Measurements from ENCODE around the gene FSTL4. TPM values are rescaled to one million over a fixed set of nuclear protein-coding genes. Genes with fewer than 3 reads are reported as not detected.
"Not testable (repeated sequence)": the region's sequence is repeated elsewhere in the genome, so short reads cannot be mapped to it uniquely, and the experiment has no call there.

The FSTL4 gene
- polyA plus RNA-seq, 3 donors = 0.42 to 1.2 (median 0.94) TPM

- DNase-seq (ENCODE audit: extremely low read depth in 1 of 11, low read depth in 9 of 11, low spot score in 4 of 11) = no peak
Measured at GRCh38 chr5:133401731-133402347, 210.5 kb downstream of the FSTL4 start.

DNA sequence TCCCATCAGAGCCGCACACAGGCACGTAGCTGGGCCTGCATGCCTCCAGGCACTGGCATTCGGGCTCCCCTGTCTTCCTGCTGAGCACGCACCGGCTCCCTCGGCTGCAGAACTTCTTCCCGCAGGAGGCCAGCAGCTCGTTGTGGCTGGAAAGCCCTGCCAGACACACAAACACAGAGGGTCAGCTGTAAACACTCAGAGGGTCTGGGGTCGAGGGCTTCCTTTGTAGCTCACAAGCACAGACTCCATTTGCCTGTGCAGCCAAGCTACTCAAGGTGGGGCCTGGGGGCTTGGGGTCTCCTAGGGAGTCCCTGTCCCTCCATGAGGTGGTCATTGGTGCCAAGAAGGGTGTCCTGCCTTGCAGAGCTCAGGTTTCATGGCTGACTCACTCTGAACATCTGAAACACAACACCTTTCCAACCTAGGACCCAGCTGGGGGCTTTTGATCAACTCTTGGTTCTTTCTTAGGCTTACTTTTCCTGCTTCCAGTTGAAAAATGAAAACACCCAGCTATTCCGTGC, 211.4 kb downstream of the FSTL4 start:
- no peak for DNase-seq (ENCODE audit: extremely low read depth in 1 of 11, low read depth in 9 of 11, low spot score in 4 of 11)

GRCh38 chr5:133400120-133400519, 212.2 kb downstream of the FSTL4 start:
- DNase-seq (ENCODE audit: extremely low read depth in 1 of 11, low read depth in 9 of 11, low spot score in 4 of 11) = no peak

GRCh38 chr5:133399247-133399891, 213.0 kb downstream of the FSTL4 start:
- DNase-seq (ENCODE audit: extremely low read depth in 1 of 11, low read depth in 9 of 11, low spot score in 4 of 11) = no peak

- DNase-seq (ENCODE audit: extremely low read depth in 1 of 11, low read depth in 9 of 11, low spot score in 4 of 11) = no peak
Measured at GRCh38 chr5:133398646-133399101, 213.7 kb downstream of the FSTL4 start.

- no peak for DNase-seq (ENCODE audit: extremely low read depth in 1 of 11, low read depth in 9 of 11, low spot score in 4 of 11)
Measured at GRCh38 chr5:133397990-133398645, 214.2 kb downstream of the FSTL4 start.

GRCh38 chr5:133397348-133397747, 215.0 kb downstream of the FSTL4 start:
- no peak for DNase-seq (ENCODE audit: extremely low read depth in 1 of 11, low read depth in 9 of 11, low spot score in 4 of 11)

DNA sequence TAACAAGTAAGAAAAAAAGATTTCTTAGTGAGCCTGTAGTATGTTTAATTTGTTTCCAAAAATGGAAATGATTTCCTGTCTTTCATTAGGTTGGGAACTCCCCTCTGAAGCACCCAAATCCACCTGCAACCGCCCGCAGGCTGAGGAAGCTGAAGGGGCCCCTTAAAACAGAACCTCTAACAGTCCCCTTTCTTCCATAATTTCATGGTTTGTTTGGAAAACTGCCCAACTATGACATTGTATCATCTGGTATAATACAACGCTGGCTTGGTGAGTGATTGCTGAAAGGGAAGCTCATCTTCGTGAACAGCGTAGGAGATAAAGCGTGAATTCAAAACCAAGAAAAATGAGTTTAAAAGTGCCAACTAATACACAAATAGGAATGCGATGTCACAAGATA, 215.5 kb downstream of the FSTL4 start:
- no peak for DNase-seq (ENCODE audit: extremely low read depth in 1 of 11, low read depth in 9 of 11, low spot score in 4 of 11)

GRCh38 chr5:133396187-133396741, 216.1 kb downstream of the FSTL4 start:
- DNase-seq (ENCODE audit: extremely low read depth in 1 of 11, low read depth in 9 of 11, low spot score in 4 of 11) = no peak

DNA sequence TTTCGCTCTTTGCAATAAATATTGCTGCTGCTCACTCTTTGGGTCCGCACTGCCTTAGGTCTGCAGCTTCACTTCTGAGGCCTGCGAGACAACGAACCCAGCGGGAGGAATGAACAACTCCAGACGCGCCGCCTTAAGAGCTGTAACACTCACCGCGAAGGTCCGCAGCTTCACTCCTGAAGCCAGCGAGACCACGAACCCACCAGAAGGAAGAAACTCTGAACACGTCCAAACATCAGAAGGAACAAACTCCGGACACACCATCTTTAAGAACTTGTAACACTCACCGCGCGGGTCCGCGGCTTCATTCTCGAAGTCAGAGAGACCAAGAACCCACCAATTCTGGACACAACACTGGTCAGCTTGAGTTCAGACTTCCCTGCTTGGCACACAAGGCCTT, 217.1 kb downstream of the FSTL4 start:
- not testable (repeated sequence) for DNase-seq (ENCODE audit: extremely low read depth in 1 of 11, low read depth in 9 of 11, low spot score in 4 of 11)

DNA sequence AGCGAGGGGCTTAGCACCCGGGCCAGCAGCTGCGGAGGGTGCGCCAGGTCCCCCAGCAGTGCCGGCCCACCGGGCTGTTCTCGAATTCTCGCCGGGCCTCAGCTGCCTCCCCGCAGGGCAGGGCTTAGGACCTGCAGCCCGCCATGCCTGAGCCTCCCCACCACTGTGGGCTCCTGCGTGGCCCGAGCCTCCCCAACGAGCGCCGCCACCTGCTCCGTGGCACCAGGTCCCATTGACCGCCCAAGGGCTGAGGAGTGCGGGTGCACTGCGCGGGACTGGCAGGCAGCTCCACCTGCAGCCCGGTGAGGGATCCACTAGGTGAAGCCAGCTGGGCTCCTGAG, 217.9 kb downstream of the FSTL4 start:
- not testable (repeated sequence) for DNase-seq (ENCODE audit: extremely low read depth in 1 of 11, low read depth in 9 of 11, low spot score in 4 of 11)

DNA sequence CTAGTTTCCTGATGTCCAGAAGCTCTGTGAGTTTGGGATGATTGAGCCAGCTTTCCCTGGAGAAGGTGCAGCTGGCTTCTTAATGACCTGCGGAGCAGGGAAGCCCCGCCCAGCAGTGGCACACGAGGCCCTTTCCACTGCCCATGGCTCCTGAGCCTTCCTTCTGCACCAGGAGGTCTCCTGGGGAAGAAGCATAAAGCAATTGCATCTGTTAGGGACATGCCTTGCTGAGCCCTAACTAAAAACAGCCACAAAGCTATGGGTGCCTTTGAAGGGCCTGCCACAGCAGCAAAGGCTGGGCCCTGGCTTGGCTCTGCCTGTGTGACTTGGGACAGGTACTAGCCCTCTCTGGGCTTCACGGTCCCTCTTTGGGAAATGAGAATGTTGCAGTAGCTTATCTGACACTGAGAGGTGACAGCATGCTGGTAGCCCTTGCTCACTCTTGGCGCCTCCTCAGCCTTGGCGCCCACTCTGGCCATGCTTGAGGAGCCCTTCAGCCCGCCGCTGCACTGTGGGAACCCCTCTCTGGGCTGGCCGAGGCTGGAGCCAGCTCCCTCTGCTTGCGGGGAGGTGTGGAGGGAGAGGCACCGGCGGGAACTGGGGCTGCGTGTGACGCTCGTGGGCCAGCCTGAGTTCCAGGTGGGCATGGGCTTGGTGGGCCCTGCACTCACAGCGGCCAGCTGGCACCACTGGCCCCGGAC, 218.4 kb downstream of the FSTL4 start:
- no peak for DNase-seq (ENCODE audit: extremely low read depth in 1 of 11, low read depth in 9 of 11, low spot score in 4 of 11)

GRCh38 chr5:133392448-133392847, 219.9 kb downstream of the FSTL4 start:
- no peak for DNase-seq (ENCODE audit: extremely low read depth in 1 of 11, low read depth in 9 of 11, low spot score in 4 of 11)

DNA sequence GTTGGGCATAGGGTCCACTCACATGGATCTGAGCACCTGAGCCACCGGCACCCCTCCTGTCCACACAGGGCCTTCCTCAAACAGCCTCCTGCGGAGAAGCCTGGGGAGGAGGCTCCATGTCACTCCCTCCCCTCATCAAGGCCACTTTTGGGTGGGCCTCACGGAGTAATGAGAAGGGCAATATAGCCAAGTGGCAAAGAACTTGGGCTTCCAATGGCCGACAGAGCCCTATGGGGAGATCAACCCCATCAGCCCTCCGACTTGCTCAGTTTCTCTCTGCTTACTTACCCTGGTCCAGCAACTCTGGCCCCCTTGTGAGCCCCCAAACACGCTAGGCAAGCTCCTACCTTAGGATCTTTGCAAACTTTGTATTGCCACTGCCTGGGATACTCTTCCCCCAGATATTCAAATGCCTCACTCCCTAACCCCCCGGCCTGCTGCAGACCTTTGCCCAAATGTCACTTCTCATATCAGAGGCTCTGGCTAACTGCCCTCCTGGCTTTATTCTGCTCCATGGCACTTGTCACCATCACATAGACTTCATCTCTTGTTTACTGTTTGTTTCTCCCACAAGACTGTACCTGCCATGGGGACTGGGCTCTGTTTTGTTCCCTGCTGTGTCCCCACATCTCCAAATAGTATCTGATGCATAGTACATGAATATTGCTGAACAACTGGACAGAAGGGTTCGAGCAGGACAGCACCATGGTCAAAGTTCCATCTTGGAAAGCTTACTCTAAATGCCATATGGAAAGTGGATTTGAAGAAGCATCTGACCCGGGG, 220.8 kb downstream of the FSTL4 start:
- no peak for DNase-seq (ENCODE audit: extremely low read depth in 1 of 11, low read depth in 9 of 11, low spot score in 4 of 11)

- DNase-seq (ENCODE audit: extremely low read depth in 1 of 11, low read depth in 9 of 11, low spot score in 4 of 11) = no peak
Measured at GRCh38 chr5:133390416-133391353, 221.7 kb downstream of the FSTL4 start.

- DNase-seq (ENCODE audit: extremely low read depth in 1 of 11, low read depth in 9 of 11, low spot score in 4 of 11) = no peak
Measured at GRCh38 chr5:133389066-133389590, 223.2 kb downstream of the FSTL4 start.

GRCh38 chr5:133387621-133388020, 224.7 kb downstream of the FSTL4 start:
- DNase-seq (ENCODE audit: extremely low read depth in 1 of 11, low read depth in 9 of 11, low spot score in 4 of 11) = no peak

Measured in renal cortex interstitium (tissue), 11 donors.